G401 (cell line): ENCODE data around the gene TMEM92. TPM values are rescaled to one million over a fixed set of nuclear protein-coding genes. Genes with fewer than 3 reads are reported as not detected.
"Not testable (repeated sequence)": the region's sequence is repeated elsewhere in the genome, so short reads cannot be mapped to it uniquely, and the experiment has no call there.

Source experiments
- DNase-seq: peaks from one replicate; pipeline ENCODE4 v3.0.0-alpha.2; 2015; ENCODE audit warnings: low spot score
- in situ Hi-C: cut with HindIII; loops from 2 replicates; pipeline ENCODE4 v1.10.0; 2016; ENCODE audit warnings: low sequenced_read_pairs, mixed read lengths
- total RNA-seq: library from RNA; depleted of rRNA; stranded (reverse); fragments of >200 nt; shearing (Covaris generic); gene quantifications from 2 replicates; pipeline ENCODE4 v1.2.3, GENCODE V29; 2014

TMEM92 gene
- total RNA-seq, 1 experiment from 2014 or later = 4.2 TPM

- in situ Hi-C loops = no loop called here
These were observed 13.0 kb upstream of the TMEM92 start for GRCh38 chr17:50261051-50261915.

GRCh38 chr17:50262001-50262794 lies 12.1 kb upstream of the TMEM92 start:
- no peak for DNase-seq
- in situ Hi-C loops = no loop called here

More at GRCh38 chr17:50261051-50261915, 13.0 kb upstream of the TMEM92 start:
- no peak for DNase-seq

GRCh38 chr17:50263331-50264262 lies 10.7 kb upstream of the TMEM92 start:
- in situ Hi-C loops = no loop called here
- DNase-seq = no peak

- no peak for DNase-seq
- in situ Hi-C loops = no loop called here
These were observed 9.8 kb upstream of the TMEM92 start for GRCh38 chr17:50264263-50265113.

GRCh38 chr17:50265212-50265611 lies 9.1 kb upstream of the TMEM92 start:
- DNase-seq = no peak
- in situ Hi-C loops = no loop called here

GRCh38 chr17:50265690-50266315 lies 8.5 kb upstream of the TMEM92 start:
- DNase-seq = no peak
- in situ Hi-C loops = no loop called here

GRCh38 chr17:50266384-50267073 lies 7.7 kb upstream of the TMEM92 start:
- DNase-seq = no peak
- in situ Hi-C loops = no loop called here

- in situ Hi-C loops = no loop called here
- no peak for DNase-seq
These were observed 7.0 kb upstream of the TMEM92 start for GRCh38 chr17:50267074-50267841.

GRCh38 chr17:50268026-50268425 lies 6.2 kb upstream of the TMEM92 start:
- in situ Hi-C loops = no loop called here
- DNase-seq = no peak

- no peak for DNase-seq
- in situ Hi-C loops = no loop called here
These were observed 5.5 kb upstream of the TMEM92 start for GRCh38 chr17:50268743-50269275.

- in situ Hi-C loops = no loop called here
- DNase-seq = peak; percentile 51
These were observed 4.5 kb upstream of the TMEM92 start for GRCh38 chr17:50269477-50270434.

GRCh38 chr17:50270435-50271362 lies 3.6 kb upstream of the TMEM92 start:
- no peak for DNase-seq
- in situ Hi-C loops = no loop called here

- in situ Hi-C loops, DNase-seq: not testable (repeated sequence)
These were observed 2.9 kb upstream of the TMEM92 start for GRCh38 chr17:50271363-50271750.

GRCh38 chr17:50272246-50272645 lies 2.0 kb upstream of the TMEM92 start:
- in situ Hi-C loops = no loop called here

More at GRCh38 chr17:50272246-50272645, 2.0 kb upstream of the TMEM92 start:
- no peak for DNase-seq
